Nephron progenitor cell (in vitro differentiated cells): ENCODE data around the gene MAGI1.
"Not testable (repeated sequence)": the region's sequence is repeated elsewhere in the genome, so short reads cannot be mapped to it uniquely, and the experiment has no call there.

Source experiments
- DNase-seq: peaks from one replicate; pipeline ENCODE4 v3.0.0; 2021
- H3K27ac Mint-ChIP-seq: 2 replicates; pipeline ENCODE4 v1.8.0; 2021; ENCODE audit warnings: mild to moderate bottlenecking, moderate library complexity, mixed read lengths
- H3K27me3 Mint-ChIP-seq: 2 replicates; pipeline ENCODE4 v1.8.0; 2021; ENCODE audit warnings: mild to moderate bottlenecking, low read depth, mixed read lengths; ENCODE audit not compliant: poor library complexity
- H3K36me3 Mint-ChIP-seq: 2 replicates; pipeline ENCODE4 v1.8.0; 2021; ENCODE audit warnings: low read depth, mixed read lengths
- H3K4me1 Mint-ChIP-seq: 2 replicates; pipeline ENCODE4 v1.8.0; 2021; ENCODE audit warnings: mixed read lengths
- H3K4me3 Mint-ChIP-seq: 2 replicates; pipeline ENCODE4 v1.8.0; 2021; ENCODE audit warnings: mild to moderate bottlenecking, moderate library complexity, mixed read lengths
- H3K9me3 Mint-ChIP-seq: 2 replicates; pipeline ENCODE4 v1.8.0; 2021; ENCODE audit warnings: mild to moderate bottlenecking, moderate library complexity, mixed read lengths
- TF ChIP-seq, protein P1 (sequence below): fragments of 200-600 bp; sonication (generic); IDR thresholded peaks from 2 replicates; pipeline ENCODE4 v1.5.0; 2021; ENCODE audit warnings: antibody characterized with exemption

The MAGI1 gene

DNA sequence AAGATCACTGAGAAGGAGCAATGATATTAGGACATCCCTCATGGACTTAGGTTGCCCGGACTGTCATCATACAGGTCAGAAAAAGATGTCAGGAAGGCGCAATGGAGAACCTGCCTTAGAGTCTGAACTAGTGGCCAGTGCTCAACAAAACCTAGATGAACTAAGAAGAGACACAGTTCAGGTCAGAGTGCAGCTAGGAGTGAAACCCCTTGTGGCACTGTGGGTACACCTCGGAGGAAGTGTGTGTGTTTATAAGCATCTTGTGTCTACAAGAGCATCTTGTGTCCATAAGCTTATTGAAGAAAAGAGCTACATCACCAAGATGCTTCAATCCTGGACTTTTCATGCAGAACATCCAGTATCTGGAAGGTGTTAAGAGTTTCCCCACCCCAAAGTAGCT lies 315.7 kb downstream of the MAGI1 start:
- Mint-ChIP-seq H3K9me3 (peaks cover 3% of the 10 kb centered on the region), H3K27me3 (no peaks in the 10 kb centered on the region), H3K27ac (no peak overlapping the region), H3K4me1 (peaks cover 26% of the 10 kb centered on the region), H3K36me3 (peaks cover 7% of the 10 kb centered on the region), H3K4me3 (no peak overlapping the region)
- no peak for DNase-seq
- TF ChIP-seq, protein P1, sequence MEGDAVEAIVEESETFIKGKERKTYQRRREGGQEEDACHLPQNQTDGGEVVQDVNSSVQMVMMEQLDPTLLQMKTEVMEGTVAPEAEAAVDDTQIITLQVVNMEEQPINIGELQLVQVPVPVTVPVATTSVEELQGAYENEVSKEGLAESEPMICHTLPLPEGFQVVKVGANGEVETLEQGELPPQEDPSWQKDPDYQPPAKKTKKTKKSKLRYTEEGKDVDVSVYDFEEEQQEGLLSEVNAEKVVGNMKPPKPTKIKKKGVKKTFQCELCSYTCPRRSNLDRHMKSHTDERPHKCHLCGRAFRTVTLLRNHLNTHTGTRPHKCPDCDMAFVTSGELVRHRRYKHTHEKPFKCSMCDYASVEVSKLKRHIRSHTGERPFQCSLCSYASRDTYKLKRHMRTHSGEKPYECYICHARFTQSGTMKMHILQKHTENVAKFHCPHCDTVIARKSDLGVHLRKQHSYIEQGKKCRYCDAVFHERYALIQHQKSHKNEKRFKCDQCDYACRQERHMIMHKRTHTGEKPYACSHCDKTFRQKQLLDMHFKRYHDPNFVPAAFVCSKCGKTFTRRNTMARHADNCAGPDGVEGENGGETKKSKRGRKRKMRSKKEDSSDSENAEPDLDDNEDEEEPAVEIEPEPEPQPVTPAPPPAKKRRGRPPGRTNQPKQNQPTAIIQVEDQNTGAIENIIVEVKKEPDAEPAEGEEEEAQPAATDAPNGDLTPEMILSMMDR, result no peak

DNA sequence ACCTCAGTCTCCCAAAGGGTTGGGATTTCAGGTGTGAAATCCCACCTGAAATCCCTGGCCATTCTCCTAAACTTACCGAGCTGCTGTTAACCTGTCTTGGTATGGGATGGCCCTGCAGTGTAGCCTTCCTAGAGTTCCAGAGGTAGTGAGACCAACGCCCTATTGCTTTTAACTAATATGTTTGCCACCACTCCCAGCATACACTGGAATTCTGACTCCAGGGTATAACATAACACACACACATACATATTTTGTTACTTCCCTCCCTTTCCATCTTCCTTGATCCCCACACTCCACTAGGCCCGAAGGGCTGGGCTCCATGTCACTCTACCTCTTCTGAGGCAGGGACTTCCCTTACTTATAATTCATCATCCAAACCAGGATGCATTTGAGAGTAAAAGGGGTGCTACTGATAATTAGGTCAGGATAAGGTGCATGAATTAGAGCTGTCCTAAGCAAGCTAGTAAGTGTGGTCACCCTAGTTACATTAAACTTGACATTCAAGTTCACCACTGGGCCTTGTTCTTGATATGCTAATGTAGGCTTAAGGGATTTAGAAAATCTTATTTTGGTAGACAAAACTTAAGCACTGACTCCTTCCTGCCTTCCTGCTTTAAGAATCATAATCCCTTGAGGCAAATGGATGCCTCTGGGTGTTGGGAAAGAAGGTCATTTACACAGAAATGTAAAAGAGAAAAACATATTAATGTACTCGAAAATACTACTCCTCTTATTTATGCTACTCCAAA lies 317.6 kb downstream of the MAGI1 start:
- peaks cover 3% of the 10 kb centered on the region for H3K9me3 Mint-ChIP-seq
- H3K27me3 Mint-ChIP-seq, result no peaks in the 10 kb centered on the region
- H3K27ac Mint-ChIP-seq, result no peak overlapping the region
- H3K4me3 Mint-ChIP-seq, result no peak overlapping the region
- peaks cover 22% of the 10 kb centered on the region for H3K4me1 Mint-ChIP-seq
- H3K36me3 Mint-ChIP-seq, result peaks cover 7% of the 10 kb centered on the region
- DNase-seq, result no peak
- TF ChIP-seq, protein P1, result no peak

DNA sequence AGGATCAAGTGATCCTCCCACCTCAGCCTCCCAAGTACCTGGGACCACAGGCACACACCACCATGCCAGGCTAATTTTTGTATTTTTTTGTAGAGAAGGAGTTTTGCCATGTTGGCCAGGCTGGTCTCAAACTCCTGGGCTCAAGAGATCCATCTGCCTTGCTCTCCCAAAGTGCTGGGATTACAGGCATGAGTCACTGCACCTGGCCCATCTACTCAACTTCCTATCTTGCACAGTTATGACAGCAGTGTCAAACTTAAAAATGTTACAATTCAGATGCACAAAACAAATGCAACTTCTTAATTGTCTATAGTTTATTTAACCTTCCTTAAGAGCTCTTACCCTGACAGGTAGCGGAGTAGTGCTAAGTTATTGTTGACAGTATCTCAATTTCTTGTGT lies 319.1 kb downstream of the MAGI1 start:
- H3K27ac Mint-ChIP-seq, H3K36me3 Mint-ChIP-seq, H3K9me3 Mint-ChIP-seq, H3K4me3 Mint-ChIP-seq, DNase-seq, H3K27me3 Mint-ChIP-seq: not testable (repeated sequence)
- peaks cover 37% of the 10 kb centered on the region for H3K4me1 Mint-ChIP-seq

DNA sequence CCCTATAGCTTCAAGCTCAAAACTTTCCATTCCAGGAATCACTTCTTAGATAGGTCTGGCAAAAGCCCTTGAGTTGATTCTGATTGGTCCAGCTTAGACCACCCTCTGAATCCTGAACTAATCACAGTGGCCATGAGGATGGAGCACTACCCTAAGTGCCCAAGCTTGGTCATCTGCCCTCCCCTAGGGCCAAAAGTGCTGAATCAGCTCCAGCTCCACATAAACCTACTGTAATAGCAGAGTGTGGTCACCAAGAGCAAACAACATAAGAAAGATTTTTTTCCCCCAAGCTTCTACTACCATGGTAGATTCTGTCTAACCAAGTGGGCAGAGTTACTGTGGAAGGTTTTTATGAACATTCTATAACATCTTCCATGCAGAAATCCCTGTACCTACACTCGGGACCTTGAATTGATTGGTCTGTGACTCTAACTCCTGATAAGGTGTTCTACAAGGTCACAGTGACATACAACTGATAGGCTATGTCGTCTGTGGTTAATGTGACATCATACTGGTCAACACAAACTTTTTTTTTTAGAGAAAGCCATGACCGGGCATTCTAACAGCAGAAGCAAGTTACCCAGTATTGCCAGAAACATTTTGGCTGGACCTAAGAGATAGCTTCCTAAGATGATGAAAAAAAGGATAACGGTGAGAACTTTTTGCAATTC lies 320.9 kb downstream of the MAGI1 start:
- no peaks in the 10 kb centered on the region for H3K36me3 Mint-ChIP-seq
- H3K4me3 Mint-ChIP-seq, result no peak overlapping the region
- peaks cover 43% of the 10 kb centered on the region for H3K4me1 Mint-ChIP-seq
- H3K9me3 Mint-ChIP-seq, result no peaks in the 10 kb centered on the region
- TF ChIP-seq, protein P1, result no peak
- H3K27ac Mint-ChIP-seq, result no peak overlapping the region
- no peak for DNase-seq
- no peaks in the 10 kb centered on the region for H3K27me3 Mint-ChIP-seq

DNA sequence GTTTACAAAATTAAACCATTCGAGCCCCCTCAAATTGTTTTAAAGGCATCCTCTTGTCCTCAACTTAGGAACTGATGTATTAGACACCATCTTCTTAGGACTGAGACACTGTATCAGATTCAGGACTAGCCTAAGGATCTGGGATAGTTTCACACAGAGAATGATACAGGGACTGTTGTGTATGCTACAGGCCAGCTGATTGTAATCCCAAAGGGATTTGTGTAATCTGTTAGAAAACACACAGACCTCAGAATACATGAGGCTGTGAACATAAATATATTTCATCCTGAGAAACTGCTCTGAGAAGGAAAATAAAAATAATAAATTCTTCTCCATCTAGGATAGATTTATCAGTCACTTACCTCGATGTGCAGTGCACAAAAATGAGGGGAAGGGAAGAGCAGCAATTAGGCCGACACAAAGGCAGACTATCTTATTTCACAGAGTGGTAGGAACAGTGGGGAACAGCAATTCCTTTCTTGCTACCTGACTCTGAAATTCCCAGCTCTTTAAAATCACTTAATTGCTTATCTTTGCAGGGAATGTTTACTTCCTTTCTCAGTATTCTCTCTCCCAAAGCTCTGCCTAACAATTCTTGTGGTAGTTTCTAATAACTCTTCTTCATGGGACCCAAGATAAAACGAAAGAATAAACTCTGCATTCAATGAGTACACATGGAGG lies 322.5 kb downstream of the MAGI1 start:
- TF ChIP-seq, protein P1, result no peak
- no peaks in the 10 kb centered on the region for H3K27me3 Mint-ChIP-seq
- no peaks in the 10 kb centered on the region for H3K36me3 Mint-ChIP-seq
- DNase-seq, result no peak
- peak overlapping the region; percentile 36 for H3K27ac Mint-ChIP-seq
- H3K9me3 Mint-ChIP-seq, result no peaks in the 10 kb centered on the region
- no peak overlapping the region for H3K4me3 Mint-ChIP-seq
- peaks cover 39% of the 10 kb centered on the region for H3K4me1 Mint-ChIP-seq

DNA sequence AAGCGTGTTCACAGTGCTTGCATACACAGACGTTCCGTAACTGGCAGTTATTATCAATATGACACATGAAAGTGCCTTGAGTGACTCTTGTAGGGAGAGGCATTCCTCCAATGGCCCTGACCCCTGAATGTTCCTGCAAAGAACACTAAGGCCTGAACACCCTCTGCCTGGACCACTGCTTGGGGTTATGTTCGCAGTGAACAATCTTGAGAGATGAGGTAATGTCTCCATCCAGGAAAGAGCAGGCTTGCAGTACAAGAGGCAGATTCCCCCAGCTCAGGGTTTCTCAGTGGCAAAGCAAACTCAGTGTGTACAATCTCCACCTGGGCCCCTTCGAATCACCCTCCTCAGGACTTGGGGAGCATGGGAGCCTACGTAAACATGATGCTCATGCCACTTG lies 324.6 kb downstream of the MAGI1 start:
- Mint-ChIP-seq H3K36me3 (no peaks in the 10 kb centered on the region), H3K27ac (peak overlapping the region; percentile 36), H3K4me1 (peaks cover 39% of the 10 kb centered on the region), H3K27me3 (no peaks in the 10 kb centered on the region), H3K9me3 (no peaks in the 10 kb centered on the region), H3K4me3 (no peak overlapping the region)
- DNase-seq, result no peak
- TF ChIP-seq, protein P1, result no peak
